Skeletal muscle satellite cell (primary cell): ENCODE results near the gene HOXB8.
A peak's percentile ranks its signal among the peaks of the same experiment; 100 is the strongest.

ENCODE experiments used
- H3K27me3 ChIP-seq: 2 replicates; pipeline ENCODE4 v1.7.0; 2013; ENCODE audit warnings: low read length; ENCODE audit not compliant: control insufficient read depth, insufficient read depth
- H3K36me3 ChIP-seq: 2 replicates; pipeline ENCODE4 v1.7.0; 2013; ENCODE audit warnings: mild to moderate bottlenecking, control low read depth, low read length; ENCODE audit not compliant: insufficient read depth
- H3K4me1 ChIP-seq: 2 replicates; pipeline ENCODE4 v1.7.0; 2013; ENCODE audit warnings: low read length; ENCODE audit not compliant: control insufficient read depth, insufficient read depth
- H3K4me2 ChIP-seq: 2 replicates; pipeline ENCODE4 v1.7.0; 2013; ENCODE audit warnings: mild to moderate bottlenecking, low read length
- H3K4me3 ChIP-seq: 2 replicates; pipeline ENCODE4 v1.7.0; 2013; ENCODE audit warnings: low read length
- H3K9ac ChIP-seq: 2 replicates; pipeline ENCODE4 v1.7.0; 2013; ENCODE audit warnings: mild to moderate bottlenecking, low read depth, low read length, moderate library complexity
- H3K9me3 ChIP-seq: replicated peaks from 2 replicates; pipeline ENCODE4 v1.7.0; 2013; ENCODE audit warnings: mild to moderate bottlenecking, control low read depth, low read length

Gene HOXB8

DNA sequence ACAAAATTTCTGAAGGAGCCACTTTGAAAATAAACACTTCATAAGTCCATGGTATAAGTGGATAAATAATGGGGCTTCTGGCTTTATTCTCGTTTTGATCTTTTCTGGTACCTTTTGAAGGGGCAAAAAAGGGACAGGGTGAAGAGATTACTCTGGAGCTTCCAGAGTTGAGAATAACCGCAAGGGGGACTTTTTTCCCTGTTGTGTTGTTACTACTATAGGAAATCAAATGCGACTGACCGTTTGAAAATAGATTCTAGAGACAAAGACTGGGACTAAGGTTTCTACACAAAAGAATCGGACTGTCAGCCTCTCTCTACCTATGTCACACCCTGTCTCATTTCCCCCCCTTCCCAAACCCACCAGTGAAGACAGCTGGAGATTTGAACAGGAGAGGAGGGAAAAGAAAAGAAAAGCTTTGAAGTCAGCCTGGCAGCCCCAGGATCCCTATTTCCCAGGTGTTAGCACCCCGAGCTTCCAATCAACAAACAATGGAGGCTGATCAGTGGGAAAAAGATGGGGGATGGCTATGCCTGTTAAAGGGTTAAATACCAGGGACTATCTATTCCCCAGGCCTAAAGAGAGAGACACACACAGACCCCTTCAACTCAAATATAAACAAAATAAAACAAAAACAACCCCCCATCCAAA lies 45.3 kb downstream of the HOXB8 start:
- peak overlapping the region; percentile 85 for H3K9ac ChIP-seq
- H3K4me3 ChIP-seq: peak overlapping the region; percentile 60
- H3K4me1 ChIP-seq: peaks cover 41% of the 10 kb centered on the region
- no peaks in the 10 kb centered on the region for H3K27me3 ChIP-seq
- H3K4me2 ChIP-seq: peak overlapping the region; percentile 77
- H3K9me3 ChIP-seq: no peaks in the 10 kb centered on the region
- H3K36me3 ChIP-seq: peaks cover 2% of the 10 kb centered on the region

DNA sequence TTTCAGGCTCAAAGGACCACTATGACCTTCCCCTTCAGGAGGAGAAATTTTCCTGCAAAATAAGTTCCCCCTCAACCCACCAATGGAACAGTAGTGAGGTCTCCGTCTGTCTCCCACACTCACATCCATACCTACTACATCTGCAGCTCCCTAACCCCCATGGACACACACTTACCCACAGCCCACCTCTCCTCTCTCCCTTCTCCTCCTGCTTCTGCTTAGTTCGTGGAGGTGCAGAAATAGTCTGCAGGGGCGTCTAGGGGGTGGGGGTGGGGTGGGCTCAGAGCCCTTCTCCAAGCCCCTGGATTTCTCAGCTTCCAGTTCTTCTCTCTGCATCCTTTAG lies 45.9 kb downstream of the HOXB8 start:
- Histone ChIP-seq H3K36me3 (no peaks in the 10 kb centered on the region), H3K4me1 (peaks cover 46% of the 10 kb centered on the region), H3K9ac (no peak overlapping the region), H3K27me3 (no peaks in the 10 kb centered on the region), H3K4me2 (no peak overlapping the region), H3K4me3 (no peak overlapping the region), H3K9me3 (no peaks in the 10 kb centered on the region)

- H3K4me2 ChIP-seq: peak overlapping the region; percentile 31
- no peaks in the 10 kb centered on the region for H3K9me3 ChIP-seq
- H3K9ac ChIP-seq: no peak overlapping the region
- H3K4me3 ChIP-seq: no peak overlapping the region
- no peaks in the 10 kb centered on the region for H3K36me3 ChIP-seq
- H3K4me1 ChIP-seq: peaks cover 51% of the 10 kb centered on the region
- H3K27me3 ChIP-seq: no peaks in the 10 kb centered on the region
These were observed 46.4 kb downstream of the HOXB8 start for GRCh38 chr17:48568499-48569239.

DNA sequence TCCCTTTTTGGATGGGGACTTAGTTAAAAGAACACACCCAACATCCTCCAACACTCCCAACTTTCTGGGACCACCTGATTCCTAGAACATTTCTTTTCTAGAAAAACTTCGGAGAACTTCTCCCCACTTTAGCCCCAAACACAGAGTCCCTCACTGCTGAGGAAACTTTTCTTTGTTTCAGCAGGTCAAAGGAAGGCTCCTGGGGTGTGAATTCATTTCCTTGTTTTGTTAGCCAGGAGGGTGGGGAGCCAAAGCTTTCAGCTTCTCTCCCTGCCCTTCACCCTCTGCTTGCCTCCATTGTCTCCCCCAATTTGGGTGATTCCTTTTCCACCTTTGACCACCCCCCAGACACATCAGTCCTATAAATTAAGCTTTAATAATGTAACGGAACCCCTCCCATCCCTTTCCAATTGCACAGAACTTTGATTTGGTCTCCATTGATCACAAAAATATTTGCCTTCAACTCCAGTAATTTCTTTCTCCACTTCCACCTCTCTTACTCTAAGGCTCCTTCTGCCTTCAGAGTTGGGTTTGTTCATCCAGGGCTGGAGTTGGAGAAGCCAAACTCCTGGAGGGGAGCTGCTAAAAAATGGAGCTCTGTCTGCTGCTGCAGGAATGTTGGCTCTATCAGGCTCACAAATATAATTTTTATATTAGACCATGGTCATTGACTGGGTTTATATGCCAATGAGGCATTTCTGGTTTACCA lies 47.3 kb downstream of the HOXB8 start:
- no peak overlapping the region for H3K4me2 ChIP-seq
- H3K9me3 ChIP-seq: no peaks in the 10 kb centered on the region
- no peaks in the 10 kb centered on the region for H3K36me3 ChIP-seq
- H3K4me1 ChIP-seq: peaks cover 47% of the 10 kb centered on the region
- H3K9ac ChIP-seq: no peak overlapping the region
- no peak overlapping the region for H3K4me3 ChIP-seq
- no peaks in the 10 kb centered on the region for H3K27me3 ChIP-seq

DNA sequence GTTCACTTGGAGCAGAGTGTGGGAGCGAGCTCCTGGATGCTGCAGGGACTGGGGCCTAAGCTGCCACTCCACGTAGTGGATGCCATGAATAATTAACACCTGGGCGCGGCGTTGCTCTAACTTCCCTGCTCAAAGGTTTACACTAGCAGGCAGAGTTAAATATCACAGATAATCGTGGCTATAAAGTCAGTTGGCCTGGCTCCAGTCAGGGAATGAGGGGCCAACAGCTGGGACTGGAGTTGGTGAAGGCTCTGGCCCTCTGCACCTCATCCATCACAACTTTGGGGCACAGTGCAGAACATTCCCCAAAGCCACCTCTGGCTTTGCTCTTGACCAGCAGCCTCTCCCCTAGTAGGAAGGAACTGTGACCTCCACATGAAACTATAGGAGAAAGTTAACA lies 47.9 kb downstream of the HOXB8 start:
- H3K36me3 ChIP-seq: peaks cover under 1% of the 10 kb centered on the region
- H3K27me3 ChIP-seq: no peaks in the 10 kb centered on the region
- H3K9ac ChIP-seq: no peak overlapping the region
- no peaks in the 10 kb centered on the region for H3K9me3 ChIP-seq
- H3K4me3 ChIP-seq: no peak overlapping the region
- no peak overlapping the region for H3K4me2 ChIP-seq
- H3K4me1 ChIP-seq: peaks cover 42% of the 10 kb centered on the region

DNA sequence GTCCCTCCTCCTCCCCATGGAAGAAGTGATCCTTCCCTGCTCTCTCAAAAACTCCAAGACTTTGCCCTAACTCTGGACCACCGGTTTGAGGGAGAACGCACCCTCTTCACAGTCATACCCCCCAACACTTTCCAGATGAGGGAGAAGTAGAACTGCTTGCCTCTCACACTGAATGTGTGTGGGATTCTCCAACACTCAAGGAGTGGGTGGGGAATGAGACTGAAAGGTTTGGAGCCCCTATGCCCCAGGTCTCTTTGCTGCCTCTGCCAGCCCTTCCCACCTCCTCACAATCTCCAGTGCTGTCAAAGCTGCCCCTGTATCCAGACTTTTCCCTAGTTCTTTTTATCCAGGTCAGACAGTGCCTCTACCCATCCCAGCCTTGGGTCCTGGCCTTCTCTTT lies 48.4 kb downstream of the HOXB8 start:
- peaks cover 39% of the 10 kb centered on the region for H3K4me1 ChIP-seq
- no peak overlapping the region for H3K4me3 ChIP-seq
- no peak overlapping the region for H3K4me2 ChIP-seq
- H3K36me3 ChIP-seq: peaks cover 5% of the 10 kb centered on the region
- H3K9me3 ChIP-seq: no peaks in the 10 kb centered on the region
- no peaks in the 10 kb centered on the region for H3K27me3 ChIP-seq
- H3K9ac ChIP-seq: no peak overlapping the region

DNA sequence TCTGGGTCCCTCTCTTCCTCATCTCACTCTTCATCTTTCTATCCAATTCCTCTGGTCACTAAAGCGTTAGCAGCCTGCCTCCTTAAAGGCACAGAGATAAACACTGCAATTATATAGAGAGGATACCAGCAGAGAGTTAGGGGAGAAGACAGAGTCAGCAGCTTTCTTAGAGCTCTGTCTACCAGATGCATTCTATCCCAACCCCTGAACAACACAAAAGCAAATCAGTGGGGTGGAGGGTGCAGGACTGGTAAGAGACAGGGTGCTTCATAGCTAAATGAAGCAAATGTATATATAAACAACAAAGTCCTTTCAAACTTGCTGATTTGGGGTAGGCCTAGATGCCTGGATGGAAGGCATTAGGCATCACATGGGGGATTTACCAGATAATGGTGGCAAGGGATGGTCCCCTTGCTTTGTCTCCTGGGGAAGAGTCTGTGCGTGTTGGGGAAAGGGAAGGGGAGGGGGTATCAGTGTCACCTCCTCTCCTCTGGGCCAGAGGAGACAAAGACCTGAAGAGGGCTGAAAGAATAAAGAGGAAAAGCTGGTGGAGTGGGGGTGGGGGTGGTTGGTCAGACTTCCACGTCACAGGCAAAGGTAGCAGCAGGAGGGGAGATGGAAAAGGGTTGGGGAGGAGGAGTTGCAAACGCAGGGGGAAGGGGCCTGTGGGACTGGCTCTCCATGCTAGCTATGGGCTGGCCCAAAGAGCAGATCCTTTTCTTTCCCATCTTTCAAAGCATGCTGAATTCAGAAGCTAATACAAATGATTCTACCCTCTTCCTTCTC lies 49.0 kb downstream of the HOXB8 start:
- peaks cover 11% of the 10 kb centered on the region for H3K36me3 ChIP-seq
- H3K4me2 ChIP-seq: no peak overlapping the region
- peaks cover 33% of the 10 kb centered on the region for H3K4me1 ChIP-seq
- H3K9ac ChIP-seq: no peak overlapping the region
- H3K9me3 ChIP-seq: no peaks in the 10 kb centered on the region
- no peak overlapping the region for H3K4me3 ChIP-seq
- no peaks in the 10 kb centered on the region for H3K27me3 ChIP-seq

GRCh38 chr17:48565022-48565554 lies 50.0 kb downstream of the HOXB8 start:
- Histone ChIP-seq H3K9ac (peak overlapping the region; percentile 84), H3K4me3 (peak overlapping the region; percentile 72), H3K27me3 (no peaks in the 10 kb centered on the region), H3K4me2 (peak overlapping the region; percentile 94), H3K4me1 (peaks cover 28% of the 10 kb centered on the region), H3K36me3 (peaks cover 11% of the 10 kb centered on the region), H3K9me3 (no peaks in the 10 kb centered on the region)

- Histone ChIP-seq H3K4me2 (peak overlapping the region; percentile 94), H3K4me3 (peak overlapping the region; percentile 72), H3K36me3 (peaks cover 12% of the 10 kb centered on the region), H3K9ac (peak overlapping the region; percentile 84), H3K9me3 (no peaks in the 10 kb centered on the region), H3K4me1 (peaks cover 27% of the 10 kb centered on the region), H3K27me3 (no peaks in the 10 kb centered on the region)
These were observed 50.7 kb downstream of the HOXB8 start for GRCh38 chr17:48564188-48565021.

GRCh38 chr17:48563867-48564187 lies 51.3 kb downstream of the HOXB8 start:
- Histone ChIP-seq H3K4me3 (peak overlapping the region; percentile 72), H3K4me1 (peaks cover 27% of the 10 kb centered on the region), H3K27me3 (no peaks in the 10 kb centered on the region)

More at GRCh38 chr17:48563867-48564187, 51.3 kb downstream of the HOXB8 start:
- Histone ChIP-seq H3K9ac (peak overlapping the region; percentile 84), H3K36me3 (peaks cover 16% of the 10 kb centered on the region), H3K9me3 (no peaks in the 10 kb centered on the region), H3K4me2 (peak overlapping the region; percentile 94)
